GM12864 (cell line): ENCODE data around the gene TXNL1.
A peak's percentile ranks its signal among the peaks of the same experiment; 100 is the strongest.

Experiments used
- DNase-seq: peaks from one replicate; pipeline ENCODE4 v3.0.0-alpha.2; 2011; ENCODE audit warnings: low read depth
- H3K4me3 ChIP-seq: 2 replicates; pipeline ENCODE4 v1.5.1; 2011; ENCODE audit warnings: mild to moderate bottlenecking, low read depth, low read length, control low read depth
- CTCF ChIP-seq: IDR thresholded peaks from 2 replicates; pipeline ENCODE4 v1.5.1; 2011; ENCODE audit warnings: low read depth, mild to moderate bottlenecking, moderate library complexity, low read length, control low read depth, inconsistent platforms; ENCODE audit errors: missing control alignments

Gene TXNL1

DNA sequence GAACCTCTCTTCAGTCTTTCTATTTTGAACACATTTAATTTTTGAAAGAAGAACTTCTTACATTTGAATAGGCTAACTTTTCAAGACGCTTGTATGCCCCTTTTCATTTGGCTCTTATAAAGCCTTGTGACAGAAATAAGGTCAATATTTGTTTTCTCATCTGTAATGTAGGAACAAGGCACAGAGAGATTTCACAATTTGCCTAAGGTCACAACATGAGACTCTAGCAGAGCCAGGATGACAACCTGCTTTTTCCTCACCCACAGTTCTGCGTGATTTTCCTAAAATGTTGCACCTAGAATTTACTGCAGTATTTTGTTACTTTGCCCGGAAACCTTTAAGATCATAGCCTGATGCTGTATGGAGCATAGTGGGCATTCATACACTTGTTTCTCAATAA lies 67.4 kb downstream of the TXNL1 start:
- no peak for DNase-seq
- H3K4me3 ChIP-seq = no peak overlapping the region
- no peak for TF ChIP-seq CTCF

DNA sequence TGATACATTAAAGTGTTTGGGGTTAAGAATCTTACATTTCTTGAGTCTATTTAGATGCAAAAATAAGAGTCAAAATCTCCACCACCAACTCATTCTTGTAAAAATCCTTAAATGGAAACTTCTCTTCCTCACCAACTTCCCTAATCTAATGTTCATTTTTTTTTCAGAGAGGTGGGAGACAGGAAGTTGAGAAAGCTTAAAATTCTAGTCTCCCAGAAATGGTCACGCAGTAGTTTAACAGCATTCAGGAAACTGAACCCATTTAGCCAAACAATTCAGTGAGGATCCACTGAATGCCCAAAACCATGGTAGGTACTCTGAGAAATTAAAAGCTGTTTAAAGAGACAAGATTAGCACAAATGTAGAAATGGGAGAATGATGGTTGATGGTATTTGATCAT lies 69.0 kb downstream of the TXNL1 start:
- H3K4me3 ChIP-seq = no peak overlapping the region
- no peak for TF ChIP-seq CTCF
- no peak for DNase-seq

DNA sequence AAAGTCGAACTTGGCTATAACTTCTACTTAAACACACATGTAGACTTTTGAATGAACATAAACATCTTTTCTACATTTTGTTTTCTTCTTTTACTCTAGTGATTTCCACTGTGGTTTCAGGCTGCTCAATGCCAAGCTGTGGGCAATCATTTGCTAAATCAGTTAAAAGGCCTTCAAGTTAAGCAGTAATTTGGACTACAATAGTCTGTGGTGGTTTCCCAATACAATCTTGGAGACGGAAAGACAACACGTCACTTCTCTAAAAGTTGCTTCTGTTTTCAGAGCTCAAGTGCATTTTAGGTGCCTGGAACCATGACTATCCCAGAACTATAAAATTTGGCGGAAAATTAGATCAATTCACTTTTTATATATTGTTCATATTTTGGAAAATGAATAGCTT lies 69.4 kb downstream of the TXNL1 start:
- DNase-seq = no peak
- TF ChIP-seq CTCF = no peak
- no peak overlapping the region for H3K4me3 ChIP-seq

DNA sequence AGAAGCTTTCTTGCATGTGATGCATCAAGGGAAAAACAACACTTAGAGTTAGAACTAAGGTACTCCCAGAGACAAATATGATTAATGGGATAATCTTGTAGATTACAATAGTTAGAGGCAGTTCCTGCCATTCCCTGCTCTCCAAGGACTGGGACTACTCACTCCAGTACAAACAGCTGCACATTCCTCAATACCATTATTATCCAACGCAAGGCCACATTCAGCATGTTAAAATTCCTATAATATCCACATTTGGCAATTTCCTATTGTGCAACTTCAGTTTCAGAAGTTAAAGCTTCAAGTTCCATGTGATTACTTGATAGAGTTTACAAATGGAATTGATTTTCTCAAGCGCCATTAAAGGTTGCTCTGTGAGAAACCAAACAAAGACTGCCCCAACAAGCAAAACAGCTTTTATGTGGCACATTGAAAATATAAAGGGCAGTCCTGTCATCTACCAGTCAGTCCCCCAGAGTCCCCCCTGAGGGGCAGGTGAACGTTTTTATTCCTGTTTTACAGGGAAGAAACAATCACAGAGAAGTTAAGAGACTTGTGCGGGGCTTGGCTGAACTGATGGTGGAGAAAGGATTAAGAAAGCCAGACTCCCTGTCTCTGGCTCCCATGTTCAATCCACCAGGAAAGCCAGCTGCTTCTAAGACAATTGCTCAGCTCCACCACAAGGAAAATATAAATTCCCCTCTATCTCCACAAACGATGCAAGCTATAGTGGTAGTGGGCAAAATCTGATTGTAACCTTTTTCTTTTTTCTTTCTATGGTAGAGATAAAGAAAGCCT lies 72.6 kb downstream of the TXNL1 start:
- TF ChIP-seq CTCF = no peak
- no peak for DNase-seq
- H3K4me3 ChIP-seq = no peak overlapping the region

DNA sequence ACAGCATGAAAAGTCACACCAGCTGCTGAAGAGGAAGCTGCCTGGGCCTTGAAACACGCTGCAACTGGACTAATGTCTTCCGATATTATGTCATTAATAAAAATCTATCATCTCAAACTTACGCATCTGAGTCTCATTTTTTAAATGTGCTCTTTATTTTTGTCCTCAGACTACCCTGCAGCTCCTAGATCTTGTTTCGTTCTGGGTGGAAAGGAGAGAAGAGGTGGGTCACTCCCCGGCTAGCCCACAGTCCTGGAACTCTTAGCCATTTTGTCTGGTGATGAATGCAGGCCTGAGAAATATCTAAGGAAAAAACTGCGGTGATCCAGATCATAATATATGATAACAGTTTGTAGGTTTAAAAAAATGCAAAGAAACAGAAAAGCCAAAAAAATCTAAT lies 73.3 kb downstream of the TXNL1 start:
- H3K4me3 ChIP-seq = no peak overlapping the region
- no peak for DNase-seq
- TF ChIP-seq CTCF = no peak

- no peak overlapping the region for H3K4me3 ChIP-seq
- peak; percentile 48 for TF ChIP-seq CTCF
- no peak for DNase-seq
Observed at GRCh38 chr18:56563568-56563967, 74.8 kb downstream of the TXNL1 start.

- H3K4me3 ChIP-seq = no peak overlapping the region
- DNase-seq = no peak
- no peak for TF ChIP-seq CTCF
Observed at GRCh38 chr18:56562479-56562878, 75.9 kb downstream of the TXNL1 start.
